Measurements from ENCODE around the gene HOXA2. TPM values are rescaled to one million over a fixed set of nuclear protein-coding genes. Genes with fewer than 3 reads are reported as not detected.

Gene HOXA2
- under 0.01 and 0.43 TPM in 2 replicates for total RNA-seq

DNA sequence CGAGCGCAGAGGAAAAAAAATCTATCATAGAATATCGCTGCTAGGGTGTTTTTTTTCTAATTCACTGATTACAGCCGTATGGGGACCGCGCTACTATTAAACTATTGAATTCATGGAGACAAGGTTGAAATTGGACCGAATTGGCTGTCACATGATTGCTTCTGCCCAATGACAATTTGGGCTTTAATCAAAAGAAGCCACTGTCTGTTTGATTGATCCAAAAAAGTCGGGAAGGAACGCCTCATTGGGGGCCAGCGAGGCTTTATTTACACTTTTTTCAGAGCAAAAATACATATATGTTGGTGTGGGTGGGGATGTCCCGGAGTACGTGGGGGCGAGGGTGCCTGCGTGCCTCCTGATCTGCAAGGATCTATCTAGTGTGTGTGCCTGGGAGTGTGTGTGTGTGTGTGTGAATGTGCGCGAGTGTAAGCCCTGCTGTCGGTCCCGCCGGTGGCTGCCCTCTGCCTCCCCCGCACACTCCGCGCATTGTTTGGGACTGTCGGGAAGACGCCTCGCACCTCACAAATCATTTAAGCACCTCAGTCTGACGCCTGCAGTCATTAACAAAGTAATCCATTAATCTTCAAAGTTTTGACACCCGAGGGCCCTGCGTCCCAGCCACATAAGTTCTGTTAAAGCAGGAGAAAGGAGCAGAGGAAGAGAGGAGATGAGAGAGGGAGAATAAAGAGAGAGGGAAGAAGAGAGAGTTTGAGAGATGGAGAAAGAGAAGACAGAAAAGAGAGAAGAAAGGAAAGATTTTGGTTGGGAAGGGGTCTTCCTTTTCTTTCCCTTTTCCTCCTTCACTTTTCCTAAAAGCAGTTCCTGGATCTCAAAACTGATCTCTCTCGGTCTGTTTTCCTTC lies at the start of gene HOXA2:
TSS of gene HOXA2 (minus strand) at position 103 of the 862 bp plus-strand sequence. CDS start 183 bp downstream, outside the sequence.

DNA sequence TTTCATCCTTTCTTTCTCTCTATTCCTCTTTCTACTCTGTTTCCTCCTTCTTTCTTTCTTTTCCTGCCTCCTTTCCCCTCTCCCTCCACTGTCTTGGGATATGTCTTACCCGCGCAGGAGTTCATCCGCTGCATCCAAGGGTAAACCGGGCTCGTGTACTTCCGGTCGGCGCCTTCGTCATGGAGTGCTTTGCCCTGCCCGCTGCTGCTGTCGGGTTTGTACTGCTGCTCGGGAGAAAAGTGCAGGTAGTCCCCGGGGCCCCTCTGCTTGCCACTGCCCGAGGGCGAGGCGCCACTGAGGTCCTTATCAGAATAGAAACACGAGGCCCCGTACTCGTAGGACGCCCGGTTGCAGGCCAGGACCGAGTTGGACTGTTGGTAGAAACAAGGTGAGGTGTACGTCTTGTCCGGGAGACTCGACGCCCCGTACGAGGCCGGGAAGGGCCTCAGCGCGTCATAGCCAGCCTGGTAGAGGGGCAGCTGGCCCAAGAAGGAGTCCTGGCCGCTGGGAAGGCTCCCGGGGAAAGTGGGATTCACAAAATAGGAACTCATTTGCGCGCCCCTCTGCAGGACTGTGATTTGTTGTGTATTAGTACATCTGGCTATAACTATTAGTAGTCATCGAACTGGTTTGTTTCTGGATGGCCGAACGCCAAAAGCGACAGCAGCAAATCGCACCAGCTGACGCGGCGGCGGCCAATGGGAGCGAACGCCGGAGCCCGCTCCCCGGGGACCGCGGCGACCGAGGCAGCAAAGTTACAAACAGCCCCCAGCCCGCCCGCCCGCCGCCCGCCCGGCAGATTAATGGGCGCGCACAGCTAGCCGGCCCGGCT lies 44.9 kb upstream of the HOXA2 start, which contains the start of gene HOXA6:
TSS of gene HOXA6 (minus strand) at position 576 of the 832 bp plus-strand sequence. CDS start at position 551, 25 bp downstream.

DNA sequence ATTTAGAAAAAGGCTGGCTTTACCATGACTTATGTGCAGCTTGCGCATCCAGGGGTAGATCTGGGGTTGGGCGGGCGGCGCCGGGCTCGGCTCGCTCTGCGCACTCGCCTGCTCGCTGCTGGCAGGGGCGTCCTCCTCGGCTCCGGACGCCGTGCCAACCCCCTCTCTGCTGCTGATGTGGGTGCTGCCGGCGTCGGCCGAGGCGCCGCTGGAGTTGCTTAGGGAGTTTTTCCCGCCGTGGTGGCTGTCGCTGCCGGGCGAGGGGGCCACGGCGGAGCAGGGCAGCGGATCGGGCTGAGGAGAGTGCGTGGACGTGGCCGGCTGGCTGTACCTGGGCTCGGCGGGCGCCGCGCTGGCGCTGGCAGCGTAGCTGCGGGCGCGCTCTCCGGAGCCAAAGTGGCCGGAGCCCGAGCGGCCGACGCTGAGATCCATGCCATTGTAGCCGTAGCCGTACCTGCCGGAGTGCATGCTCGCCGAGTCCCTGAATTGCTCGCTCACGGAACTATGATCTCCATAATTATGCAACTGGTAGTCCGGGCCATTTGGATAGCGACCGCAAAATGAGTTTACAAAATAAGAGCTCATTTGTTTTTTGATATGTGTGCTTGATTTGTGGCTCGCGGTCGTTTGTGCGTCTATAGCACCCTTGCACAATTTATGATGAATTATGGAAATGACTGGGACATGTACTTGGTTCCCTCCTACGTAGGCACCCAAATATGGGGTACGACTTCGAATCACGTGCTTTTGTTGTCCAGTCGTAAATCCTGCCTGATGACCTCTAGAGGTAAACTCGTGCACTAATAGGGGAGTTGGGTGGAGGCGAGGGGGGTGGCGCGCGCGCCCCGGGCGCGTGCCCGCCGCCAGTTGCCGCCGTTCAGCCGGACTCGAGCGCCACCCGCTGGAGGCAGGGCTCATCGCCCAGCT lies 40.8 kb upstream of the HOXA2 start, which contains the start of gene HOXA5:
TSS of gene HOXA5 (minus strand) at position 659 of the 927 bp plus-strand sequence. CDS start at position 585, 74 bp downstream.

DNA sequence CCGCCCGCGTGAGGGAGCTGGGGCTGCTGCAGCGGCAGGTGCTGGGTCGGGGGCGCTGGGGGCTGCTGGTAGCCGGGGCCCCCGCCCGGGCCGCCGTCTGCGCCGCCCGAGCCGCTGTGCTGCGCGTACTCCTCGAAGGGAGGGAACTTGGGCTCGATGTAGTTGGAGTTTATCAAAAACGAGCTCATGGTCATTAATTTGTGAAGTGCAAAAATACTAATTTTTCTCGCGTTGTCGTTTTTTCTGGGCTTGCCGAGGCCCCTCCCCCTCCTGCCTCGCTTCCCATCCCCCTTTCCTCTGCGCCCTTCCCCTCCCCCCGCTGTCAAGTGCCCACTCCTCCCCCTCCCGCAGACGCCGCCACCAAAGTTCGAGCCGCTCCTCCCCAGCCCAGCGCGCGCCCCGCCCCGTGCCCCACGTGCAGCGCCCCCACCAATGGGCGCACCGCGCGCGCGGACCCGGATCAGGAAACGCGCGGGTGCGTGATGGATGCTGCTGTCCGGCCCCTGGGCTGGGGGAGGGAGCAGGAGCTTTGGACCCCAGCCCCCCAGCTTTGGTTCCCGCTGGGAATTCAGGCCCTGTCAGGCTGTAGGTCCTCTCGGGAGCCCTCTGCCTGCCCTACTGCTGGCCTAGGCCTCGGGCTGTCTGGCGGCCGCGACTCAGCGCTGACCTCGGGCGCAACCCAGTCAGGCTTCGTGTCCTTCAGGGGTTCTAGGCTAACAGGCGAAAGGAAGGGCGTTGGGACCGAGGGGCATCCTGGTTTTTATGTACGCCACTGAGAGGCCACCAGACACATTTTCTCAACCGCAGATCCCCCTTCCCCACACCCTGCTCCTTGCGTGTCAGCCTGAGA lies 28.3 kb upstream of the HOXA2 start, which contains the start of gene HOXA4:
TSS of gene HOXA4 (minus strand) at position 218 of the 850 bp plus-strand sequence. CDS start at position 194, 24 bp downstream.

DNA sequence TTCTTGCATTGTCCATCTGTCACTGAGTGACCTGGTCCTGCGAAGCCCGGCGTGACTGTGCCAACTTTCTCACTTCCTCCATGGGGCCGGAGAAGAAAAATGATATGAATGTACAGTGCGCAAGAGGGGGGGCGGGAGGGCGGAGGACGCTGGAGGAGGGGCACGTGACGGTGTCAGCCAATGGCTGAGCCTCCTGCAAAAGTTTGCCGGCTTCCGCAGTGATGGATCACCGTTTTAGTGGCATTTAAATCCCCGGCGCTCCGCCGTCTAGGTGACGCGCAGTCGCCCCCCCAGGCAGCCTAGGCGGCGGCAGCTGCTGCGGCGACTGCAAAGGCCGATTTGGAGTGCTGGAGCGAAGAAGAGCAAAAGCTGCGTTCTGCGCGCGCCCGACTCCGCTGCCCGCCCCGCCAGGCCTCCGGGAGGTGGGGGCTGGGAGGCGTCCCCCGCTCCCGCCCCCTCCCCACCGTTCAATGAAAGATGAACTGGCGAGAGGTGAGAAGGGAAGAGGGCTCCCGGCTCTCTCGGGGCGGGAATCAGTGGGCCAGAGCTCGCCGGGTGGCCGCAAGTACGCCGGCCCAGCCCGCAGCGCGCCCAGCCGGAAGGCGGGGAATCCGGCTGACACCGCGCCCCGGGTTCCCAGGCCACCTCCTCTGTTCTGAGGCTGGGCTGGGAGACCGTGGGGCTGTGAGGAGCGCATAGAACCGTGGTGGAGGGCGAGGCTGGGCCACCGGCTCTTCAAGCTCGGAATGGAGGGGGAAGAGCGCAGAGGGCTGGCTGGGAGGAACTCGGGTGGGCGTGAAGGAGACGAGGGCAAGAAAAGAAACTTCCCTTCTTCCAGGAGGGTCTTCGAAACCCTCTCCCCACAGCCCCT lies 6.4 kb downstream of the HOXA2 start, which contains the start of gene HOXA1:
TSS of gene HOXA1 (minus strand) at position 104 of the 871 bp plus-strand sequence. CDS start at position 16, 88 bp downstream.

Small RNAs within 50 kb of the gene (small RNA-seq; reads per million reads assigned to genes)
- gene AC004080.5 (ENCODE audit: low replicate concordance) (not detected), gene RF01977 (ENCODE audit: low replicate concordance) (not detected)

Other genes with a start within 250 kb of the HOXA2 start
- gene SKAP2, start 238.1 kb downstream of the HOXA2 start, total RNA-seq, result 3.7 and 5.4 TPM in 2 replicates
- gene HOXA1, start 6.7 kb downstream of the HOXA2 start, total RNA-seq, result 0.14 TPM in 1 of 2 replicates, not detected in the other
- gene HOXA4, start 28.1 kb upstream of the HOXA2 start, total RNA-seq, result 0.29 TPM in 1 of 2 replicates, not detected in the other
- under 0.01 and 3.4 TPM in 2 replicates for gene HOXA5, start 41.0 kb upstream of the HOXA2 start, total RNA-seq
- 0.22 and 4.3 TPM in 2 replicates for gene HOXA6, start 45.1 kb upstream of the HOXA2 start, total RNA-seq
- 2.3 TPM in 1 of 2 replicates, not detected in the other for gene HOXA3, start 49.9 kb upstream of the HOXA2 start, total RNA-seq
- gene HOXA7, start 54.0 kb upstream of the HOXA2 start, total RNA-seq, result 0.44 and 1.0 TPM in 2 replicates
- 14.2 and 23.2 TPM in 2 replicates for gene HOXA9, start 62.9 kb upstream of the HOXA2 start, total RNA-seq
- gene HOXA10, start 71.6 kb upstream of the HOXA2 start, total RNA-seq, result 15.5 and 23.3 TPM in 2 replicates
- gene HOXA11, start 82.5 kb upstream of the HOXA2 start, total RNA-seq, result 17.8 and 24.3 TPM in 2 replicates
- gene HOXA13, start 97.4 kb upstream of the HOXA2 start, total RNA-seq, result 4.0 and 6.8 TPM in 2 replicates
- gene EVX1, start 140.1 kb upstream of the HOXA2 start, total RNA-seq, result not detected in 2 replicates